Measurements from ENCODE around the gene KCNJ1.

- TF ChIP-seq SIN3A (IDR thresholded peaks at IDR 0.05; ENCODE audit: borderline replicate concordance, low read depth, low read length): no peak
- no peak for TF ChIP-seq SMC3 (IDR thresholded peaks at IDR 0.05; ENCODE audit: low read depth, low read length)
- no peak for TF ChIP-seq RXRA (IDR thresholded peaks at IDR 0.05; ENCODE audit: borderline replicate concordance, low read depth)
- TF ChIP-seq YY1 (IDR thresholded peaks at IDR 0.05; ENCODE audit: low read depth): no peak
- no peak for TF ChIP-seq CTCF (IDR thresholded peaks at IDR 0.05)
Measured at GRCh38 chr11:128834157-128834556, 32.9 kb downstream of the KCNJ1 start.
